DOHH2 (cell line): ENCODE results near the gene SMARCD3.

Experiments
- H3F3A ChIP-seq: fragments of 200-600 bp; sonication (generic), shearing (Covaris generic); 2 replicates; pipeline ENCODE4 v1.6.0; 2016; ENCODE audit warnings: antibody characterized with exemption, mild to moderate bottlenecking; ENCODE audit not compliant: control insufficient read depth, insufficient read depth
- H3K27ac ChIP-seq: fragments of 200-600 bp; sonication (generic); 2 replicates; pipeline ENCODE4 v1.5.1; 2014; ENCODE audit warnings: low read depth, mild to moderate bottlenecking, low read length, moderate library complexity
- H3K27me3 ChIP-seq: fragments of 200-600 bp; sonication (generic); 2 replicates; pipeline ENCODE4 v1.6.1; 2014; ENCODE audit warnings: mild to moderate bottlenecking, low read length, mixed read lengths; ENCODE audit not compliant: control insufficient read depth
- H3K36me3 ChIP-seq: fragments of 200-600 bp; sonication (generic); 2 replicates; pipeline ENCODE4 v1.6.1; 2014; ENCODE audit warnings: mild to moderate bottlenecking, low read length, moderate library complexity, mixed read lengths; ENCODE audit not compliant: control insufficient read depth
- H3K4me1 ChIP-seq: fragments of 200-600 bp; sonication (generic); 2 replicates; pipeline ENCODE4 v1.6.1; 2014; ENCODE audit warnings: mild to moderate bottlenecking, low read length, mixed read lengths; ENCODE audit not compliant: control insufficient read depth
- H3K4me2 ChIP-seq: fragments of 200-600 bp; sonication (generic); 2 replicates; pipeline ENCODE4 v1.6.0; 2014; ENCODE audit warnings: mild to moderate bottlenecking, low read length, moderate library complexity
- H3K4me3 ChIP-seq: fragments of 200-600 bp; sonication (generic); 2 replicates; pipeline ENCODE4 v1.5.1; 2014; ENCODE audit warnings: mild to moderate bottlenecking, low read length, mixed read lengths
- H3K79me2 ChIP-seq: fragments of 200-600 bp; sonication (generic); 2 replicates; pipeline ENCODE4 v1.6.1; 2014; ENCODE audit warnings: mild to moderate bottlenecking, low read length, mixed read lengths; ENCODE audit not compliant: control insufficient read depth
- H3K9me2 ChIP-seq: fragments of 200-600 bp; sonication (generic); replicated peaks from 2 replicates; pipeline ENCODE4 v1.6.1; 2014; ENCODE audit warnings: mild to moderate bottlenecking, low read length, mixed read lengths; ENCODE audit not compliant: control insufficient read depth
- H3K9me3 ChIP-seq: fragments of 200-600 bp; sonication (generic); 2 replicates; pipeline ENCODE4 v1.6.1; 2014; ENCODE audit warnings: antibody characterized with exemption, low read length, mixed read lengths; ENCODE audit not compliant: control insufficient read depth, insufficient read depth
- H4K20me1 ChIP-seq: fragments of 200-600 bp; sonication (generic); 2 replicates; pipeline ENCODE4 v1.6.0; 2014; ENCODE audit warnings: low read depth, mild to moderate bottlenecking, antibody characterized with exemption, low read length, moderate library complexity; ENCODE audit not compliant: control insufficient read depth, insufficient read depth
- EZH2phosphoT487 ChIP-seq: fragments of 200-600 bp; sonication (generic); IDR thresholded peaks from 2 replicates; pipeline ENCODE4 v1.6.1; 2017; ENCODE audit warnings: borderline replicate concordance, mild to moderate bottlenecking, antibody characterized with exemption, low read length, moderate library complexity, mixed read lengths
- TF ChIP-seq, protein P1 (sequence below): fragments of 200-600 bp; sonication (generic); IDR thresholded peaks from one replicate; pipeline ENCODE4 v1.5.1; 2014; ENCODE audit warnings: antibody characterized with exemption, mild to moderate bottlenecking, low read depth, low read length; ENCODE audit not compliant: poor library complexity, severe bottlenecking

Gene SMARCD3

GRCh38 chr7:151241755-151242096, 6.8 kb downstream of the SMARCD3 start:
- Histone ChIP-seq H3K4me2 (no peak overlapping the region), H3K27ac (no peak overlapping the region), H3F3A (no peaks in the 10 kb centered on the region), H3K4me3 (no peak overlapping the region), H3K27me3 (peaks cover 27% of the 10 kb centered on the region), H3K9me3 (no peaks in the 10 kb centered on the region), H3K79me2 (no peaks in the 10 kb centered on the region), H3K9me2 (no peaks in the 10 kb centered on the region), H3K4me1 (peaks cover 37% of the 10 kb centered on the region), H3K36me3 (peaks cover 17% of the 10 kb centered on the region; the same call in 1 of the 2 replicates), H4K20me1 (0 out of 2 replicates have a peak, but pooled peaks cover 4% of the 10 kb centered on the region)
- no peak for TF ChIP-seq EZH2phosphoT487
- TF ChIP-seq, protein P1, sequence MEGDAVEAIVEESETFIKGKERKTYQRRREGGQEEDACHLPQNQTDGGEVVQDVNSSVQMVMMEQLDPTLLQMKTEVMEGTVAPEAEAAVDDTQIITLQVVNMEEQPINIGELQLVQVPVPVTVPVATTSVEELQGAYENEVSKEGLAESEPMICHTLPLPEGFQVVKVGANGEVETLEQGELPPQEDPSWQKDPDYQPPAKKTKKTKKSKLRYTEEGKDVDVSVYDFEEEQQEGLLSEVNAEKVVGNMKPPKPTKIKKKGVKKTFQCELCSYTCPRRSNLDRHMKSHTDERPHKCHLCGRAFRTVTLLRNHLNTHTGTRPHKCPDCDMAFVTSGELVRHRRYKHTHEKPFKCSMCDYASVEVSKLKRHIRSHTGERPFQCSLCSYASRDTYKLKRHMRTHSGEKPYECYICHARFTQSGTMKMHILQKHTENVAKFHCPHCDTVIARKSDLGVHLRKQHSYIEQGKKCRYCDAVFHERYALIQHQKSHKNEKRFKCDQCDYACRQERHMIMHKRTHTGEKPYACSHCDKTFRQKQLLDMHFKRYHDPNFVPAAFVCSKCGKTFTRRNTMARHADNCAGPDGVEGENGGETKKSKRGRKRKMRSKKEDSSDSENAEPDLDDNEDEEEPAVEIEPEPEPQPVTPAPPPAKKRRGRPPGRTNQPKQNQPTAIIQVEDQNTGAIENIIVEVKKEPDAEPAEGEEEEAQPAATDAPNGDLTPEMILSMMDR = no peak

- no peaks in the 10 kb centered on the region for H3F3A ChIP-seq
- peaks cover 23% of the 10 kb centered on the region; the same call in 1 of the 2 replicates for H3K36me3 ChIP-seq
- peaks cover 21% of the 10 kb centered on the region for H3K27me3 ChIP-seq
- no peak overlapping the region for H3K4me3 ChIP-seq
- peaks cover 37% of the 10 kb centered on the region for H3K4me1 ChIP-seq
- H3K9me2 ChIP-seq = no peaks in the 10 kb centered on the region
- H3K4me2 ChIP-seq = no peak overlapping the region
- 0 out of 2 replicates have a peak, but pooled peaks cover 2% of the 10 kb centered on the region for H4K20me1 ChIP-seq
- no peak overlapping the region for H3K27ac ChIP-seq
- H3K79me2 ChIP-seq = no peaks in the 10 kb centered on the region
- TF ChIP-seq EZH2phosphoT487 = no peak
- TF ChIP-seq, protein P1 = no peak
- H3K9me3 ChIP-seq = no peaks in the 10 kb centered on the region
These were observed 7.3 kb downstream of the SMARCD3 start for GRCh38 chr7:151240942-151241754.

GRCh38 chr7:151240536-151240935, 8.0 kb downstream of the SMARCD3 start:
- no peak overlapping the region for H3K4me2 ChIP-seq
- H3K36me3 ChIP-seq = peaks cover 26% of the 10 kb centered on the region
- no peaks in the 10 kb centered on the region for H3K79me2 ChIP-seq
- peaks cover 15% of the 10 kb centered on the region for H3K27me3 ChIP-seq
- no peak for TF ChIP-seq EZH2phosphoT487
- TF ChIP-seq, protein P1 = no peak
- H3K27ac ChIP-seq = no peak overlapping the region
- peaks cover 34% of the 10 kb centered on the region for H3K4me1 ChIP-seq
- H4K20me1 ChIP-seq = no peaks in the 10 kb centered on the region
- H3F3A ChIP-seq = no peaks in the 10 kb centered on the region
- H3K4me3 ChIP-seq = no peak overlapping the region
- no peaks in the 10 kb centered on the region for H3K9me2 ChIP-seq
- no peaks in the 10 kb centered on the region for H3K9me3 ChIP-seq
